GM18505 (cell line): Measurements from ENCODE around the gene ZSCAN10.
A peak's percentile ranks its signal among the peaks of the same experiment; 100 is the strongest.
"Not testable (repeated sequence)": the region's sequence is repeated elsewhere in the genome, so short reads cannot be mapped to it uniquely, and the experiment has no call there.

ENCODE experiments used
- ATAC-seq: cut with Tn5 transposase; IDR thresholded peaks from one replicate; pipeline ENCODE4 v1.9.1; 2021; ENCODE audit not compliant: unreplicated experiment
- POLR2A ChIP-seq: IDR thresholded peaks from 4 replicates; pipeline ENCODE4 v1.6.1; 2011; ENCODE audit warnings: borderline replicate concordance; ENCODE audit not compliant: insufficient read depth, insufficient read length; ENCODE audit errors: extremely low read depth

ZSCAN10 gene

GRCh38 chr16:3063625-3064386, 35.3 kb downstream of the ZSCAN10 start:
- no peak for ATAC-seq
- no peak for TF ChIP-seq POLR2A

- ATAC-seq, result no peak
- TF ChIP-seq POLR2A, result no peak
Measured at GRCh38 chr16:3062553-3062952, 36.5 kb downstream of the ZSCAN10 start.

GRCh38 chr16:3060339-3061127, 38.6 kb downstream of the ZSCAN10 start:
- no peak for TF ChIP-seq POLR2A
- no peak for ATAC-seq

- no peak for ATAC-seq
- TF ChIP-seq POLR2A, result no peak
Measured at GRCh38 chr16:3059723-3060242, 39.3 kb downstream of the ZSCAN10 start.

- peak; percentile 62 for TF ChIP-seq POLR2A
- ATAC-seq, result peak; percentile 75
Measured at GRCh38 chr16:3059041-3059722, 39.9 kb downstream of the ZSCAN10 start.

- TF ChIP-seq POLR2A, result no peak
- no peak for ATAC-seq
Measured at GRCh38 chr16:3058139-3059030, 40.7 kb downstream of the ZSCAN10 start.

GRCh38 chr16:3057181-3058138, 41.6 kb downstream of the ZSCAN10 start:
- ATAC-seq, result no peak
- TF ChIP-seq POLR2A, result no peak

GRCh38 chr16:3056336-3057180, 42.5 kb downstream of the ZSCAN10 start:
- no peak for ATAC-seq
- TF ChIP-seq POLR2A, result no peak

GRCh38 chr16:3055734-3056115, 43.4 kb downstream of the ZSCAN10 start:
- not testable (repeated sequence) for ATAC-seq

- no peak for ATAC-seq
- no peak for TF ChIP-seq POLR2A
Measured at GRCh38 chr16:3054965-3055733, 43.9 kb downstream of the ZSCAN10 start.

- ATAC-seq, result not testable (repeated sequence)
Measured at GRCh38 chr16:3053330-3053710, 45.8 kb downstream of the ZSCAN10 start.

- ATAC-seq, result not testable (repeated sequence)
Measured at GRCh38 chr16:3052571-3053329, 46.3 kb downstream of the ZSCAN10 start.
